Large intestine (tissue), 3 donors: Measurements from ENCODE around the gene CHST11. TPM values are rescaled to one million over a fixed set of nuclear protein-coding genes. Genes with fewer than 3 reads are reported as not detected.

Experiments
- DNase-seq, 2 donors: peaks; one replicate each; pipeline versions ENCODE4 v3.0.0 to v3.0.0-alpha.2; 2013
- H3K27ac ChIP-seq: one replicate; pipeline ENCODE4 v1.5.1; 2013; ENCODE audit warnings: low read length
- H3K27me3 ChIP-seq: 2 replicates; pipeline ENCODE4 v1.6.1; 2013; ENCODE audit warnings: low read length; ENCODE audit not compliant: control insufficient read depth, insufficient read depth
- H3K36me3 ChIP-seq: 2 replicates; pipeline ENCODE4 v1.6.1; 2013; ENCODE audit warnings: low read length; ENCODE audit not compliant: control insufficient read depth, insufficient read depth
- H3K4me1 ChIP-seq: one replicate; pipeline ENCODE4 v1.6.1; 2013; ENCODE audit warnings: low read length; ENCODE audit not compliant: control insufficient read depth, insufficient read depth
- H3K4me3 ChIP-seq: one replicate; pipeline ENCODE4 v1.5.1; 2013; ENCODE audit warnings: low read length
- H3K9me3 ChIP-seq: one replicate; pipeline ENCODE4 v1.6.1; 2013; ENCODE audit warnings: mild to moderate bottlenecking, low read depth, low read length, moderate library complexity; ENCODE audit not compliant: control insufficient read depth
- WGBS: methylation state at CpG from one replicate; pipeline ENCODE4 v1.1.5; 2013; ENCODE audit warnings: low lambda C conversion rate; ENCODE audit not compliant: insufficient coverage; 5-methylcytosine and 5-hydroxymethylcytosine counted together
- polyA plus RNA-seq: library from polyadenylated mRNA; unstranded; fragments of 120-200 nt; gene quantifications from one replicate; pipeline ENCODE4 v1.2.1, GENCODE V29; 2013

CHST11 gene
- polyA plus RNA-seq, 1 donor: 5.9 TPM

GRCh38 chr12:104641862-104642261 is 185.1 kb downstream of the CHST11 start:
- Histone ChIP-seq H3K4me1 (no peaks in the 10 kb centered on the region), H3K9me3 (no peaks in the 10 kb centered on the region), H3K4me3 (no peak overlapping the region), H3K27ac (no peak overlapping the region), H3K36me3 (no peaks in the 10 kb centered on the region), H3K27me3 (no peaks in the 10 kb centered on the region)
- WGBS: no CpG with 5 or more reads among the region's 3 CpGs
- DNase-seq: no peak

GRCh38 chr12:104643093-104643818 is 186.5 kb downstream of the CHST11 start:
- H3K27ac ChIP-seq: no peak overlapping the region
- WGBS: no CpG with 5 or more reads among the region's 8 CpGs

GRCh38 chr12:104643819-104644669 is 187.3 kb downstream of the CHST11 start:
- no peak overlapping the region for H3K27ac ChIP-seq
- no peaks in the 10 kb centered on the region for H3K36me3 ChIP-seq
- no peaks in the 10 kb centered on the region for H3K9me3 ChIP-seq
- no peaks in the 10 kb centered on the region for H3K27me3 ChIP-seq
- DNase-seq: no peak
- H3K4me3 ChIP-seq: no peak overlapping the region
- H3K4me1 ChIP-seq: no peaks in the 10 kb centered on the region
- WGBS: 75% methylated on average over 2 of the region's 12 CpGs

More at GRCh38 chr12:104643093-104643818, 186.5 kb downstream of the CHST11 start:
- no peaks in the 10 kb centered on the region for H3K9me3 ChIP-seq
- no peaks in the 10 kb centered on the region for H3K27me3 ChIP-seq
- H3K4me3 ChIP-seq: no peak overlapping the region
- no peaks in the 10 kb centered on the region for H3K36me3 ChIP-seq
- no peaks in the 10 kb centered on the region for H3K4me1 ChIP-seq
- DNase-seq: no peak

DNA sequence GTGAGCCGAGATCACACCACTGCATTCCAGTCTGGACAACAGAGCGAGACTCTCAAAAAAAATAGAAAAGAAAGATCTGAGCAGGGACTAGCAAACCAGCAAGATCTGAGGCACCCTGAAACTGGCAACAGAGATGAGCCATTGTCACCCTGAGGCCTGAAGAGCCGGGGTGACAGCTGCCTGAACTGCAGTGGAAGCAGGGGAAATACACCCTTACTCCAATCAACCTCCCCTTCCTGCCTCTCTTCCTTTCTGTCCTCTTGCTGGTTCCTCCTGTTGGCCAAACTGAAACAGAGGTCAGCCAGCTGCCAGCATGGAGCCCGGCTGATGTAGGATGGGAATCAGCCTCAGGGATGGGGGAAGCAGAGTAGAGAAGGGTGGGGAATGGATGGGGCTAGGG is 192.0 kb downstream of the CHST11 start:
- no peak for DNase-seq
- H3K9me3 ChIP-seq: no peaks in the 10 kb centered on the region
- peaks cover 3% of the 10 kb centered on the region for H3K27me3 ChIP-seq
- no peak overlapping the region for H3K27ac ChIP-seq
- WGBS: 100% methylated on average over 2 of the region's 4 CpGs
- no peaks in the 10 kb centered on the region for H3K36me3 ChIP-seq
- no peaks in the 10 kb centered on the region for H3K4me1 ChIP-seq
- H3K4me3 ChIP-seq: no peak overlapping the region

GRCh38 chr12:104649217-104649824 is 192.6 kb downstream of the CHST11 start:
- no peak overlapping the region for H3K4me3 ChIP-seq

DNA sequence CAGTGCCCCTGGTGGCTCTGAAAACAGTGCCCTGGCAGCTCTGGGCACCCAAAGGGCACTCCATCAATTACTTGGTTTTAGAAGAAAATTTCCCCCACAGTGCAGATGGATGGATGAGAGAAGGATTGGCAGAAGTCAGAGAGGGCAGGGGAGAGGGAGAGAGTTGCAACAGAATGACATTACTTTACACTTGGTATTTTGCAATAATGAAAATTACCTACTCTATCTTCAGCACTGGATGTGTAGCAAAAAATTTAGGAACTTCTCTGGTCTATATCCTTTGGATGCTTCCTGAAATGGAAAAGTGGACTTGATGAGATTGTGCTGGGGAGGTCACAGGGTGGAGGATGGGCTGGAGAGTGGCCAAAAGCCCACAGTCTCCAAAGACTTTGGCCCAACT is 193.2 kb downstream of the CHST11 start:
- DNase-seq: no peak
- Histone ChIP-seq H3K36me3 (no peaks in the 10 kb centered on the region), H3K4me3 (no peak overlapping the region), H3K4me1 (no peaks in the 10 kb centered on the region), H3K27me3 (peaks cover 3% of the 10 kb centered on the region), H3K9me3 (no peaks in the 10 kb centered on the region), H3K27ac (no peak overlapping the region)

More at GRCh38 chr12:104649217-104649824, 192.6 kb downstream of the CHST11 start:
- WGBS: no CpG with 5 or more reads among the region's 2 CpGs
- H3K27me3 ChIP-seq: peaks cover 3% of the 10 kb centered on the region
- H3K36me3 ChIP-seq: no peaks in the 10 kb centered on the region
- H3K27ac ChIP-seq: no peak overlapping the region
- H3K4me1 ChIP-seq: no peaks in the 10 kb centered on the region
- DNase-seq: no peak
- H3K9me3 ChIP-seq: no peaks in the 10 kb centered on the region

GRCh38 chr12:104650541-104650940 is 193.8 kb downstream of the CHST11 start:
- Histone ChIP-seq H3K9me3 (no peaks in the 10 kb centered on the region), H3K36me3 (no peaks in the 10 kb centered on the region), H3K27ac (no peak overlapping the region), H3K27me3 (peaks cover 3% of the 10 kb centered on the region), H3K4me3 (no peak overlapping the region), H3K4me1 (no peaks in the 10 kb centered on the region)
- DNase-seq: no peak
- no CpG with 5 or more reads among the region's 5 CpGs for WGBS

GRCh38 chr12:104651811-104652210 is 195.1 kb downstream of the CHST11 start:
- no peaks in the 10 kb centered on the region for H3K36me3 ChIP-seq
- WGBS: no CpG with 5 or more reads among the region's 7 CpGs
- no peak for DNase-seq
- H3K4me1 ChIP-seq: no peaks in the 10 kb centered on the region
- H3K27me3 ChIP-seq: peaks cover 3% of the 10 kb centered on the region
- no peak overlapping the region for H3K27ac ChIP-seq
- no peaks in the 10 kb centered on the region for H3K9me3 ChIP-seq
- no peak overlapping the region for H3K4me3 ChIP-seq

GRCh38 chr12:104652358-104652757 is 195.6 kb downstream of the CHST11 start:
- no peak overlapping the region for H3K27ac ChIP-seq
- H3K4me3 ChIP-seq: no peak overlapping the region
- no peaks in the 10 kb centered on the region for H3K36me3 ChIP-seq
- H3K9me3 ChIP-seq: no peaks in the 10 kb centered on the region
- no peak for DNase-seq
- H3K4me1 ChIP-seq: no peaks in the 10 kb centered on the region
- no CpG with 5 or more reads among the region's 5 CpGs for WGBS
- peaks cover 3% of the 10 kb centered on the region for H3K27me3 ChIP-seq

DNA sequence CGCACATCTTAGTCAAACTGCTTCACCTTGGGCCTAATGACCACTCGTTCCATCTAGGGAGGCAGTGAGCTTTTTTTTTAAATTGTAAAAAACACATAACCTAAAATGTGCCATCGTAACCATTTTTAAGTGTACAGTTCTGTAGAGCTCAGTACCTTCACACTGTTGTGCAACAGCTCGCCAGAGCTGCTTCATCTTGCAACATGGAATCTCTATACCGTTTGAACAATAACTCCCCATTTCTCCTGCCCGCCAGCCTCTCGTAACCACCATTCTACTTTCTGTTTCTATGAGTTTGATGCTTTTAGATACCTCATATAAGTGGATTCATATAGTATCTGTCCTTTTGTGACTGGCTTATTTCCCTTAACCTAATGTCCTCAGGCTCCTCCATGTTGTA is 196.2 kb downstream of the CHST11 start:
- Histone ChIP-seq H3K36me3 (no peaks in the 10 kb centered on the region), H3K27ac (no peak overlapping the region), H3K4me3 (no peak overlapping the region), H3K27me3 (peaks cover 3% of the 10 kb centered on the region), H3K4me1 (no peaks in the 10 kb centered on the region), H3K9me3 (no peaks in the 10 kb centered on the region)
- no peak for DNase-seq
- no CpG with 5 or more reads among the region's 7 CpGs for WGBS
